NCI-H345 treated with DMSO at 0.1 percent for 48 hours (cell line): ENCODE measurements around the gene C16orf96.

Experiments
- DNase-seq: peaks from one replicate; lab custom pipeline; 2025; ENCODE audit not compliant: unreplicated experiment; lab: John Stamatoyannopoulos, UW

Gene C16orf96

GRCh38 chr16:4525069-4525468 lies 31.1 kb upstream of the C16orf96 start:
- no peak for DNase-seq

GRCh38 chr16:4525634-4526277 lies 30.4 kb upstream of the C16orf96 start:
- DNase-seq = no peak

GRCh38 chr16:4529085-4530060 lies 26.8 kb upstream of the C16orf96 start:
- no peak for DNase-seq

GRCh38 chr16:4531811-4532210 lies 24.3 kb upstream of the C16orf96 start:
- no peak for DNase-seq

- no peak for DNase-seq
Measured at GRCh38 chr16:4532238-4532637, 23.9 kb upstream of the C16orf96 start.

- DNase-seq = no peak
Measured at GRCh38 chr16:4533490-4533889, 22.6 kb upstream of the C16orf96 start.

- DNase-seq = no peak
Measured at GRCh38 chr16:4534151-4534790, 21.9 kb upstream of the C16orf96 start.

- no peak for DNase-seq
Measured at GRCh38 chr16:4535627-4536108, 20.5 kb upstream of the C16orf96 start.

- no peak for DNase-seq
Measured at GRCh38 chr16:4536391-4537106, 19.6 kb upstream of the C16orf96 start.

- DNase-seq = no peak
Measured at GRCh38 chr16:4537376-4538343, 18.5 kb upstream of the C16orf96 start.

- peak; percentile 87 for DNase-seq
Measured at GRCh38 chr16:4538350-4539235, 17.5 kb upstream of the C16orf96 start, which contains the start of gene CDIP1. CDIP1 (minus strand) TSS chr16:4538773; CDS start chr16:4514130, 24,643 bp downstream.

- DNase-seq = no peak
Measured at GRCh38 chr16:4539716-4540284, 16.3 kb upstream of the C16orf96 start.

- DNase-seq = no peak
Measured at GRCh38 chr16:4544473-4544872, 11.7 kb upstream of the C16orf96 start.

GRCh38 chr16:4548124-4548523 lies 8.0 kb upstream of the C16orf96 start:
- DNase-seq = no peak

GRCh38 chr16:4550591-4550990 lies 5.5 kb upstream of the C16orf96 start:
- no peak for DNase-seq

GRCh38 chr16:4552541-4552940 lies 3.6 kb upstream of the C16orf96 start:
- no peak for DNase-seq

- DNase-seq = no peak
Measured at GRCh38 chr16:4556580-4556979, 440 bp downstream of the C16orf96 start.

- DNase-seq = no peak
Measured at GRCh38 chr16:4557973-4558372, 1.8 kb downstream of the C16orf96 start.
